A549 (cell line): Measurements from ENCODE around the gene ARHGEF16. TPM values are rescaled to one million over a fixed set of nuclear protein-coding genes. Genes with fewer than 3 reads are reported as not detected.

Experiments
- ATAC-seq, 2 experiments: fragments of 200-7000 bp in 1 of 2; fragments of >200 bp in 1 of 2; cut with Nextera tagmentation in 1 of 2; cut with Tn5 transposase in 1 of 2; 3 replicates each; pipeline versions ENCODE4 v1.8.0 to v1.9.1; 2018 to 2020; ENCODE audit warnings: mild to moderate bottlenecking in 1 of 2, moderate library complexity in 1 of 2
- CTCF ChIA-PET: fragments of 300-600 bp; sonication (Branson Sonifier 250); formaldehyde crosslinking; extraction: SDS; loops from one replicate; lab custom pipeline; 2021; ENCODE audit warnings: antibody characterized with exemption, inconsistent platforms; lab: Yijun Ruan, JAX
- POLR2A ChIA-PET: fragments of 350-600 bp; formaldehyde crosslinking; extraction: SDS; loops from one replicate; lab custom pipeline; 2021; ENCODE audit warnings: antibody characterized with exemption, inconsistent platforms; lab: Yijun Ruan, JAX
- DNase-seq, 2 experiments: peaks; one replicate each; pipeline versions ENCODE4 v3.0.0 to v3.0.0-alpha.2; 2011 to 2016; ENCODE audit warnings: low read depth in 1 of 2, low spot score in 1 of 2
- FAIRE-seq: peaks from 2 replicates; lab custom pipeline; 2011; peaks lifted over from hg19 to GRCh38; lab: Jason Lieb, UNC
- H3K27ac ChIP-seq, 2 experiments: fragments of >200 bp; sonication (Bioruptor Twin); formaldehyde crosslinking; 3 replicates each; pipeline ENCODE4 v1.5.1; 2016 to 2017
- H3K4me1 ChIP-seq: fragments of >200 bp; sonication (Bioruptor Twin); formaldehyde crosslinking; 3 replicates; pipeline ENCODE4 v1.6.1; 2016
- H3K4me2 ChIP-seq: fragments of >200 bp; sonication (Bioruptor Twin); formaldehyde crosslinking; 3 replicates; pipeline ENCODE4 v1.6.1; 2016
- H3K4me3 ChIP-seq: fragments of >200 bp; sonication (Bioruptor Twin); formaldehyde crosslinking; 3 replicates; pipeline ENCODE4 v1.5.1; 2016
- H3K9me3 ChIP-seq: fragments of >200 bp; sonication (Bioruptor Twin); formaldehyde crosslinking; 3 replicates; pipeline ENCODE4 v1.6.1; 2016
- CHD4 ChIP-seq: fragments of 200-600 bp; sonication (generic); IDR thresholded peaks from 2 replicates; pipeline ENCODE4 v1.6.1; 2016; ENCODE audit warnings: antibody characterized with exemption, mild to moderate bottlenecking, borderline replicate concordance
- EHF ChIP-seq: fragments of 250-450 bp; sonication (Bioruptor Pico); IDR thresholded peaks from 2 replicates; pipeline ENCODE4 v1.5.0; 2020; ENCODE audit warnings: mild to moderate bottlenecking
- FOSL2 ChIP-seq, 2 experiments: fragments of 450-650 bp in 1 of 2; fragments of >200 bp in 1 of 2; sonication (Bioruptor Twin) in 1 of 2; formaldehyde crosslinking; IDR thresholded peaks; 2 replicates each; pipeline versions ENCODE4 v1.5.0 to v1.6.1; 2016 to 2020; ENCODE audit warnings: mild to moderate bottlenecking in 1 of 2, moderate library complexity in 1 of 2
- GATA3 ChIP-seq: IDR thresholded peaks from 2 replicates; pipeline ENCODE4 v1.6.1; 2012; ENCODE audit warnings: borderline replicate concordance
- HDAC2 ChIP-seq: fragments of 200-600 bp; sonication (generic); IDR thresholded peaks from 2 replicates; pipeline ENCODE4 v1.6.1; 2016
- NR3C1 ChIP-seq: fragments of >200 bp; sonication (Bioruptor Twin); formaldehyde crosslinking; IDR thresholded peaks from 3 replicates; pipeline ENCODE4 v1.6.1; 2017
- POLR2A ChIP-seq: IDR thresholded peaks from 2 replicates; pipeline ENCODE4 v1.6.1; 2012; ENCODE audit warnings: mild to moderate bottlenecking, low read length
- SMC3 ChIP-seq: fragments of >200 bp; sonication (Bioruptor Twin); formaldehyde crosslinking; IDR thresholded peaks from 3 replicates; pipeline ENCODE4 v1.6.1; 2018; ENCODE audit warnings: inconsistent platforms
- SREBF2 ChIP-seq: fragments of 450-650 bp; IDR thresholded peaks from 2 replicates; pipeline ENCODE4 v1.6.1; 2014; ENCODE audit warnings: mild to moderate bottlenecking, moderate library complexity
- ZC3H11A ChIP-seq: fragments of 450-650 bp; IDR thresholded peaks from 2 replicates; pipeline ENCODE4 v1.6.1; 2014; ENCODE audit warnings: antibody characterized with exemption, mild to moderate bottlenecking
- WGBS: methylation state at CpG from one replicate; pipeline ENCODE4 v1.1.6; 2017; ENCODE audit errors: missing lambda C conversion rate; 5-methylcytosine and 5-hydroxymethylcytosine counted together
- polyA plus RNA-seq, 4 experiments: library from polyadenylated mRNA; depleted of rRNA in 3 of 4; stranded (reverse); fragments of >200 nt; fragmentation: RNase III in 1 of 4; extraction: RNeasy Plus Mini Kit Qiagen cat#74134 plus additional on column Dnase treatment in 1 of 4; gene quantifications; 2 replicates in 3 of 4; 3 replicates in 1 of 4; pipeline ENCODE4 v1.2.3, GENCODE V29; 2011 to 2017
- TF ChIP-seq, protein P1 (sequence below): fragments of >200 bp; sonication (Bioruptor Twin); formaldehyde crosslinking; IDR thresholded peaks from 3 replicates; pipeline ENCODE4 v1.5.1; 2016
- TF ChIP-seq, protein P2 (sequence below): IDR thresholded peaks from 2 replicates; pipeline ENCODE4 v1.6.1; 2012
- TF ChIP-seq, protein P3 (sequence below): fragments of >200 bp; sonication (Bioruptor Twin); formaldehyde crosslinking; IDR thresholded peaks from 2 replicates; pipeline ENCODE4 v1.6.1; 2016
- TF ChIP-seq, protein P4 (sequence below): fragments of 150-350 bp; IDR thresholded peaks from 2 replicates; pipeline ENCODE4 v1.6.1; 2014; ENCODE audit warnings: low read depth, mild to moderate bottlenecking, low read length
- TF ChIP-seq, protein P5 (sequence below): IDR thresholded peaks from 2 replicates; pipeline ENCODE4 v1.6.1; 2012
- TF ChIP-seq, protein P6 (sequence below): fragments of 250-450 bp; sonication (Bioruptor Pico); IDR thresholded peaks from 2 replicates; pipeline ENCODE4 v1.5.0; 2021; ENCODE audit warnings: mild to moderate bottlenecking, moderate library complexity, borderline replicate concordance

ARHGEF16 gene
- polyA plus RNA-seq, 2 of the 4 experiments (the other 2 are of a cell fraction), result 1.4 to 3.2 TPM

DNA sequence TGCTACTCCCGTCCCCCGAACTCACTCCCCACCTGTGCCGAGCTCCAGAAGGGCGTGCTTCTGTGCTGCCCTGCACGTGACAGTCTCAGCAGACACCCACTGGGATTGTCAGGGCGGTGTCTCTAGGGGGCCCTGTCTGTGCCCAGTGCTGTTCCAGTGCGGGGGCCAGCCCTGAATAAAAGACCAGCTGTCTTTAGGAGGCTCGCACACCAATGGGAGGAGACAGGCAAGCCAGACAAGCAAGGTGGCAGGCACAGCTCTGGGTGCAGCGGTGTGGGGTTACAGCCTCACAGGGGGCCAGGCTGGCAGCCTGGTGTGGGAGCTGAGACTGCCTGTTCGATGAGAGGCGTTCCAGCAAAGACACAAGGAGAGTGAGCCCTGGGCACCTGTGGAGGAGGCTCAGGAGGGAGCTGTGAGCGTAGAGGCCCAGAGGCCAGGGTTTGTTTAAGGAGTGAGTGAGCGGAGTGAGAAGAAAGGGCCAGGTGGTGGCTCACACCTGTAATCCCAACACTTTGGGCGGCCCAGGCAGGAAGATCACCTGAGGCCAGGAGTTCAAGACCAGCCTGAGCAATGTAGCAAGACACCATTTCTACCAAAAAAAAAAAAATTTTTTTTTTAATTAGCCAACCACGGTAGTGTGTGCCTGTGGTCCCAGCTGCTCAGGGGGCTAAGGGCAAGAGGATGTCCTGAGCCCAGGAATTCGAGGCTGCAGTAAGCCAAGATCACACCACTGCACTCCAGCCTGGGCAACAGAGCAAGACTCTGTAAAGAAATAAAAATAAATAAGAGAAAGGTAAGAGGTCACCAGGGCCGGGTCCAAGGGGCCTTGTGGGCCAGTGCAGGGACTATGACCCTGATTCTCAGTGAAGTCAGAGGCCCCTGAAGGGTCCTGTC, 48.2 kb upstream of the ARHGEF16 start:
- no peak for ATAC-seq
- TF ChIP-seq GATA3, result no peak
- TF ChIP-seq HDAC2, result no peak
- TF ChIP-seq, protein P1, sequence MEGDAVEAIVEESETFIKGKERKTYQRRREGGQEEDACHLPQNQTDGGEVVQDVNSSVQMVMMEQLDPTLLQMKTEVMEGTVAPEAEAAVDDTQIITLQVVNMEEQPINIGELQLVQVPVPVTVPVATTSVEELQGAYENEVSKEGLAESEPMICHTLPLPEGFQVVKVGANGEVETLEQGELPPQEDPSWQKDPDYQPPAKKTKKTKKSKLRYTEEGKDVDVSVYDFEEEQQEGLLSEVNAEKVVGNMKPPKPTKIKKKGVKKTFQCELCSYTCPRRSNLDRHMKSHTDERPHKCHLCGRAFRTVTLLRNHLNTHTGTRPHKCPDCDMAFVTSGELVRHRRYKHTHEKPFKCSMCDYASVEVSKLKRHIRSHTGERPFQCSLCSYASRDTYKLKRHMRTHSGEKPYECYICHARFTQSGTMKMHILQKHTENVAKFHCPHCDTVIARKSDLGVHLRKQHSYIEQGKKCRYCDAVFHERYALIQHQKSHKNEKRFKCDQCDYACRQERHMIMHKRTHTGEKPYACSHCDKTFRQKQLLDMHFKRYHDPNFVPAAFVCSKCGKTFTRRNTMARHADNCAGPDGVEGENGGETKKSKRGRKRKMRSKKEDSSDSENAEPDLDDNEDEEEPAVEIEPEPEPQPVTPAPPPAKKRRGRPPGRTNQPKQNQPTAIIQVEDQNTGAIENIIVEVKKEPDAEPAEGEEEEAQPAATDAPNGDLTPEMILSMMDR, result no peak
- TF ChIP-seq CHD4, result no peak
- TF ChIP-seq, protein P2, sequence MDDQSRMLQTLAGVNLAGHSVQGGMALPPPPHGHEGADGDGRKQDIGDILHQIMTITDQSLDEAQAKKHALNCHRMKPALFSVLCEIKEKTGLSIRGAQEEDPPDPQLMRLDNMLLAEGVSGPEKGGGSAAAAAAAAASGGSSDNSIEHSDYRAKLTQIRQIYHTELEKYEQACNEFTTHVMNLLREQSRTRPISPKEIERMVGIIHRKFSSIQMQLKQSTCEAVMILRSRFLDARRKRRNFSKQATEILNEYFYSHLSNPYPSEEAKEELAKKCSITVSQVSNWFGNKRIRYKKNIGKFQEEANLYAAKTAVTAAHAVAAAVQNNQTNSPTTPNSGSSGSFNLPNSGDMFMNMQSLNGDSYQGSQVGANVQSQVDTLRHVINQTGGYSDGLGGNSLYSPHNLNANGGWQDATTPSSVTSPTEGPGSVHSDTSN, result no peak
- ChIA-PET POLR2A (no interaction called here), CTCF (interaction anchor here (0.6 to 1.6 kb wide), 3 partner anchors 18 to 57 kb away, joined by 3 to 4 read pairs (median 3); no protein-coding TSS in a partner anchor)
- H3K9me3 ChIP-seq, result no peaks in the 10 kb centered on the region
- H3K27ac ChIP-seq, result no peak overlapping the region
- no peak overlapping the region for H3K4me2 ChIP-seq
- 65% methylated on average over 10 of the region's 17 CpGs for WGBS
- no peak for DNase-seq
- H3K4me1 ChIP-seq, result no peaks in the 10 kb centered on the region
- no peak for FAIRE-seq
- no peak overlapping the region for H3K4me3 ChIP-seq

DNA sequence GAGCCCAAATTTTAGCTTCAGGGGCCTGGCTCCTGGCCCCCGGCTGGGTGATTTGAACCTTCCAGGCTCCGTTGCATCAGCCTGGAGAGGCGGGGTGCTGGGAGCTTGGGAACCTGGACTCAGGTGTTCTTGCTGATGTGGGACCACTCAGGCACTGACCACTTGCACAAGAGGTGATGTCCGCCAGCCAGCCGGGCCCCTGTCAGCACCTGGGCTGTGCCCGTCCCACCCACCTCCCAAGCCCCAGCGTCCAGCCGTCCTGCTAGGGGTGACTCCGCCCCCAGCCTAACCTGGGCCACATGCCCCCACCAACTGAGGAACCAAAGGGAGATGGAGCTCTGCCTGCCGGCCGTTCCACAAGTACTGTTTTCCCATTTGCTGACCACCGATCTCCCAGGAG, 47.4 kb upstream of the ARHGEF16 start:
- H3K4me3 ChIP-seq, result no peak overlapping the region
- no peak for ATAC-seq
- ChIA-PET POLR2A (no interaction called here), CTCF (interaction anchor here (0.9 to 1.6 kb wide), 3 partner anchors 11 to 58 kb away, joined by 3 to 4 read pairs (median 3); no protein-coding TSS in a partner anchor)
- no peaks in the 10 kb centered on the region for H3K4me1 ChIP-seq
- no peak for FAIRE-seq
- no peak overlapping the region for H3K27ac ChIP-seq
- 87% methylated on average over 3 of the region's 12 CpGs for WGBS
- TF ChIP-seq FOSL2 (IDR thresholded peaks at IDR 0.05) (no peak), FOSL2 (CRISPR knock-in tag; IDR thresholded peaks at IDR 0.05) (no peak), POLR2A (no peak), SMC3 (no peak), ZC3H11A (no peak), NR3C1 (no peak), EHF (CRISPR knock-in tag) (no peak)
- TF ChIP-seq, protein P1, result no peak
- TF ChIP-seq, protein P3, sequence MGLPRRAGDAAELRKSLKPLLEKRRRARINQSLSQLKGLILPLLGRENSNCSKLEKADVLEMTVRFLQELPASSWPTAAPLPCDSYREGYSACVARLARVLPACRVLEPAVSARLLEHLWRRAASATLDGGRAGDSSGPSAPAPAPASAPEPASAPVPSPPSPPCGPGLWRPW, result no peak
- no peaks in the 10 kb centered on the region for H3K9me3 ChIP-seq
- no peak overlapping the region for H3K4me2 ChIP-seq
- no peak for DNase-seq

DNA sequence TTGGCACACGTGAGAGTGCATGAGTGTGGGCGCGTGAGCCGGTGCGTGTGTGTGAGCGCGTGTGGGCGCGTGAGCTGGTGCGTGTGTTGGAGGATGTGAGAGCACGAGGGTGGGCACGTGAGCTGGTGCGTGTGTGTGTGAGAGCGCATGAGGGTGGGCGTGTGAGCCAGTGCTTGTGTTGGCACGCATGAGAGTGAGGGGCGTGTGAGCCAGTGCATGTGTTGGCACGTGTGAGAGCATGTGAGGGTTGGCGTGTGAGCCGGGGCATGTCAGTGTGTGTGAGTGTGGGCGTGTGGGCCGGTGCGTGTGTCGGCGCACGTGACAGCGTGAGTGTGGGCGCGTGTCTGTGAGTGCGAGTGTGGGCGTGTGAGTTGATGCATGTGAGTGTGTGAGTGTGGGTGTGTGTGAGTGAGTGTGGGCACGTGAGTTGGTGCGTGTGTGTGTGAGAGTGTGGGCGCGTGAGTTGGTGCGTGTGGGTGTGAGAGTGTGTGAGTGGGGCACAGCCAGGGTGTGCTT, 45.7 kb upstream of the ARHGEF16 start:
- Histone ChIP-seq H3K4me3 (no peak overlapping the region), H3K4me1 (no peaks in the 10 kb centered on the region), H3K9me3 (no peaks in the 10 kb centered on the region), H3K4me2 (no peak overlapping the region), H3K27ac (no peak overlapping the region)
- POLR2A ChIA-PET, result no interaction called here
- ATAC-seq, result no peak
- no peak for DNase-seq
- CTCF ChIA-PET, result no interaction called here
- TF ChIP-seq, protein P4, sequence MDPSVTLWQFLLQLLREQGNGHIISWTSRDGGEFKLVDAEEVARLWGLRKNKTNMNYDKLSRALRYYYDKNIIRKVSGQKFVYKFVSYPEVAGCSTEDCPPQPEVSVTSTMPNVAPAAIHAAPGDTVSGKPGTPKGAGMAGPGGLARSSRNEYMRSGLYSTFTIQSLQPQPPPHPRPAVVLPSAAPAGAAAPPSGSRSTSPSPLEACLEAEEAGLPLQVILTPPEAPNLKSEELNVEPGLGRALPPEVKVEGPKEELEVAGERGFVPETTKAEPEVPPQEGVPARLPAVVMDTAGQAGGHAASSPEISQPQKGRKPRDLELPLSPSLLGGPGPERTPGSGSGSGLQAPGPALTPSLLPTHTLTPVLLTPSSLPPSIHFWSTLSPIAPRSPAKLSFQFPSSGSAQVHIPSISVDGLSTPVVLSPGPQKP, result no peak
- TF ChIP-seq, protein P2, result no peak
- TF ChIP-seq, protein P5, sequence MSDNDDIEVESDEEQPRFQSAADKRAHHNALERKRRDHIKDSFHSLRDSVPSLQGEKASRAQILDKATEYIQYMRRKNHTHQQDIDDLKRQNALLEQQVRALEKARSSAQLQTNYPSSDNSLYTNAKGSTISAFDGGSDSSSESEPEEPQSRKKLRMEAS, result no peak
- no peak for TF ChIP-seq SREBF2
- TF ChIP-seq, protein P6, sequence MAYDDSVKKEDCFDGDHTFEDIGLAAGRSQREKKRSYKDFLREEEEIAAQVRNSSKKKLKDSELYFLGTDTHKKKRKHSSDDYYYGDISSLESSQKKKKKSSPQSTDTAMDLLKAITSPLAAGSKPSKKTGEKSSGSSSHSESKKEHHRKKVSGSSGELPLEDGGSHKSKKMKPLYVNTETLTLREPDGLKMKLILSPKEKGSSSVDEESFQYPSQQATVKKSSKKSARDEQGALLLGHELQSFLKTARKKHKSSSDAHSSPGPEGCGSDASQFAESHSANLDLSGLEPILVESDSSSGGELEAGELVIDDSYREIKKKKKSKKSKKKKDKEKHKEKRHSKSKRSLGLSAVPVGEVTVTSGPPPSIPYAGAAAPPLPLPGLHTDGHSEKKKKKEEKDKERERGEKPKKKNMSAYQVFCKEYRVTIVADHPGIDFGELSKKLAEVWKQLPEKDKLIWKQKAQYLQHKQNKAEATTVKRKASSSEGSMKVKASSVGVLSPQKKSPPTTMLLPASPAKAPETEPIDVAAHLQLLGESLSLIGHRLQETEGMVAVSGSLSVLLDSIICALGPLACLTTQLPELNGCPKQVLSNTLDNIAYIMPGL, result no peak
- no peak for FAIRE-seq
- WGBS, result 84% methylated on average over 34 of the region's 36 CpGs
